Omental fat pad (tissue), 4 donors: ENCODE data around the gene FAM168A. TPM values are rescaled to one million over a fixed set of nuclear protein-coding genes. Genes with fewer than 3 reads are reported as not detected.

Source experiments
- ATAC-seq: fragments of 150-250 bp; one replicate; pipeline ENCODE4 v1.9.1; 2016; ENCODE audit warnings: mild to moderate bottlenecking, moderate library complexity; ENCODE audit not compliant: low FRiP score
- DNase-seq: peaks from one replicate; pipeline ENCODE4 v3.0.0-alpha.2; 2019; ENCODE audit warnings: low spot score
- CTCF ChIP-seq, 3 donors: fragments of 450-650 bp; IDR thresholded peaks; one replicate each; pipeline ENCODE4 v1.5.1; 2016 to 2017; ENCODE audit warnings: antibody characterized with exemption in 3 of 3, mild to moderate bottlenecking in 3 of 3, moderate library complexity in 2 of 3
- total RNA-seq, 4 donors: library from RNA; depleted of rRNA; stranded (reverse); fragments of >200 nt; gene quantifications; one replicate each; pipeline ENCODE4 v1.1.0, GENCODE V29; 2016

FAM168A gene
- total RNA-seq, 4 donors from 2014 or later: 13.9 to 30.9 (median 21.0) TPM

GRCh38 chr11:73570415-73571114, 27.3 kb downstream of the FAM168A start:
- DNase-seq: no peak
- ATAC-seq: no peak
- no peak for TF ChIP-seq CTCF (IDR thresholded peaks at IDR 0.05)

- no peak for ATAC-seq
- no peak for DNase-seq
- TF ChIP-seq CTCF (IDR thresholded peaks at IDR 0.05): no peak
Measured at GRCh38 chr11:73566977-73567755, 30.7 kb downstream of the FAM168A start.

GRCh38 chr11:73566422-73566821, 31.5 kb downstream of the FAM168A start:
- no peak for TF ChIP-seq CTCF (IDR thresholded peaks at IDR 0.05)
- DNase-seq: no peak
- ATAC-seq: no peak

- ATAC-seq (no peak), DNase-seq (no peak)
- no peak for TF ChIP-seq CTCF (IDR thresholded peaks at IDR 0.05)
Measured at GRCh38 chr11:73565804-73566203, 32.1 kb downstream of the FAM168A start.

- DNase-seq (no peak), ATAC-seq (no peak)
- no peak for TF ChIP-seq CTCF (IDR thresholded peaks at IDR 0.05)
Measured at GRCh38 chr11:73564903-73565302, 33.0 kb downstream of the FAM168A start.

- no peak for DNase-seq
- no peak for ATAC-seq
- no peak for TF ChIP-seq CTCF (IDR thresholded peaks at IDR 0.05)
Measured at GRCh38 chr11:73563539-73564200, 34.2 kb downstream of the FAM168A start.
